WERI-Rb-1 (cell line): ENCODE measurements around the gene ROPN1L.
"Not testable (repeated sequence)": the region's sequence is repeated elsewhere in the genome, so short reads cannot be mapped to it uniquely, and the experiment has no call there.

Experiments
- DNase-seq: peaks from one replicate; pipeline ENCODE4 v3.0.0-alpha.2; 2020
- H3K27ac ChIP-seq: fragments of 250-450 bp; sonication (Bioruptor Pico); 2 replicates; pipeline ENCODE4 v1.5.1; 2020; ENCODE audit warnings: mild to moderate bottlenecking, moderate library complexity
- H3K27me3 ChIP-seq: fragments of 250-450 bp; sonication (Bioruptor Pico); 2 replicates; pipeline ENCODE4 v1.5.1; 2021; ENCODE audit warnings: mild to moderate bottlenecking, low read depth, moderate library complexity; ENCODE audit not compliant: insufficient read depth, severe bottlenecking
- H3K36me3 ChIP-seq: fragments of 250-450 bp; sonication (Bioruptor Pico); 2 replicates; pipeline ENCODE4 v1.5.1; 2020; ENCODE audit warnings: mild to moderate bottlenecking, moderate library complexity
- H3K4me3 ChIP-seq: 2 replicates; pipeline ENCODE4 v1.5.1; 2011; ENCODE audit warnings: low read depth, mild to moderate bottlenecking, control low read depth, low read length
- H3K9me3 ChIP-seq: fragments of 250-450 bp; sonication (Bioruptor Pico); 2 replicates; pipeline ENCODE4 v1.5.1; 2021; ENCODE audit warnings: mild to moderate bottlenecking, moderate library complexity; ENCODE audit not compliant: severe bottlenecking
- TF ChIP-seq, protein P1 (sequence below): IDR thresholded peaks from 2 replicates; pipeline ENCODE4 v1.5.1; 2011; ENCODE audit warnings: low read depth, mild to moderate bottlenecking, control low read depth, inconsistent platforms, low read length

Gene ROPN1L

DNA sequence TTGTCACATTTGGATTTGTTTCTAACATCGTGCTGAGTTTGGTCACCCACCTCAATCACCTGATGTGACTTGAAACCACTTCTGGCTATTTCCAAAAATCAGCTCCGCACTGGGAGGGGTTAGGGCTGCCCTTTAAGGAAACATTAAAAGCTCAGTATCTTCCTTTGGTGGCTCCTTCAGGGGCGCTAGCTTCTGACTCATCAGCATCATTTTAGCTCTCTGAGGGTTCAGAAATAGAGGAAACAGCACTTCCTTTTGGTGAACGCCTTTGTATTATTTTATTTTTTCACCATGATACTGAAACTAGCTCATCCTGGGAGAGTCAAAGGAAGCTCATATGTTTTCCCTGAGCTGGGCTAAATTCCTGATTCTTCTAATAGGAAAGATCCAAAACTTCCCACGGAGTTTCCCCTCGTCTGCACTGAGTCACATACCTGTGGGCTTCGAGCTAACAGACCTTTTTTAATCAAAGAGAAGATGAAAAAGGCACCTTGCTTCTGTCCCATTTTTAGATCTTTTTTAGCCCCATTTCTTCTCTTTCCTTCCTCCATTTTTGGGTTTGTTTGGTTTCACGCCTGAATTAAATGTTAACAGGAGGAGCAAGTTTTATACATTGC lies 48.2 kb downstream of the ROPN1L start:
- Histone ChIP-seq H3K27ac (no peak overlapping the region), H3K36me3 (no peaks in the 10 kb centered on the region), H3K9me3 (peaks cover 19% of the 10 kb centered on the region), H3K27me3 (no peaks in the 10 kb centered on the region), H3K4me3 (no peak overlapping the region)
- no peak for DNase-seq
- TF ChIP-seq, protein P1, sequence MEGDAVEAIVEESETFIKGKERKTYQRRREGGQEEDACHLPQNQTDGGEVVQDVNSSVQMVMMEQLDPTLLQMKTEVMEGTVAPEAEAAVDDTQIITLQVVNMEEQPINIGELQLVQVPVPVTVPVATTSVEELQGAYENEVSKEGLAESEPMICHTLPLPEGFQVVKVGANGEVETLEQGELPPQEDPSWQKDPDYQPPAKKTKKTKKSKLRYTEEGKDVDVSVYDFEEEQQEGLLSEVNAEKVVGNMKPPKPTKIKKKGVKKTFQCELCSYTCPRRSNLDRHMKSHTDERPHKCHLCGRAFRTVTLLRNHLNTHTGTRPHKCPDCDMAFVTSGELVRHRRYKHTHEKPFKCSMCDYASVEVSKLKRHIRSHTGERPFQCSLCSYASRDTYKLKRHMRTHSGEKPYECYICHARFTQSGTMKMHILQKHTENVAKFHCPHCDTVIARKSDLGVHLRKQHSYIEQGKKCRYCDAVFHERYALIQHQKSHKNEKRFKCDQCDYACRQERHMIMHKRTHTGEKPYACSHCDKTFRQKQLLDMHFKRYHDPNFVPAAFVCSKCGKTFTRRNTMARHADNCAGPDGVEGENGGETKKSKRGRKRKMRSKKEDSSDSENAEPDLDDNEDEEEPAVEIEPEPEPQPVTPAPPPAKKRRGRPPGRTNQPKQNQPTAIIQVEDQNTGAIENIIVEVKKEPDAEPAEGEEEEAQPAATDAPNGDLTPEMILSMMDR = no peak

- H3K27ac ChIP-seq = no peak overlapping the region
These were observed 49.4 kb downstream of the ROPN1L start for GRCh38 chr5:10490927-10491672.

DNA sequence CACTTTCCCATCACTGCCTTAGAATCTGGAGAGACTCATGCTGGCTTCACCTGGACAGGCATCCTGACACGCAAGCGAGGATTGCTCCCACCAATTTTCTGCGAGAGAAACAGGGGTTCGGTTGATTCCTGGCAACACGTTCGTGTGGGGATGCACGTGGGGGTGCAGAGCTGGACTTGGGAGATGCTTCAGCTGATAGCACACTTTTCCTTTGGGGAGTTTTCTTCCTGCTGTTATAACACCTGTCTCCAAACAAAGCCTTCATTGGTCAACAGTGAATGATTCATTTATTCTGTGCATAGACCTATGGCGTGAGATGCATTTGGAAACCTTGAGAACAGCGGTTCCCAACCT lies 50.0 kb downstream of the ROPN1L start:
- no peaks in the 10 kb centered on the region for H3K27me3 ChIP-seq
- no peak for DNase-seq
- H3K9me3 ChIP-seq = peaks cover 22% of the 10 kb centered on the region
- no peaks in the 10 kb centered on the region for H3K36me3 ChIP-seq
- no peak overlapping the region for H3K27ac ChIP-seq
- H3K4me3 ChIP-seq = no peak overlapping the region
- TF ChIP-seq, protein P1 = no peak

More at GRCh38 chr5:10490927-10491672, 49.4 kb downstream of the ROPN1L start:
- DNase-seq = no peak
- Histone ChIP-seq H3K27me3 (no peaks in the 10 kb centered on the region), H3K9me3 (peaks cover 22% of the 10 kb centered on the region), H3K36me3 (no peaks in the 10 kb centered on the region), H3K4me3 (no peak overlapping the region)
- TF ChIP-seq, protein P1 = no peak

GRCh38 chr5:10493884-10494283 lies 52.2 kb downstream of the ROPN1L start:
- Histone ChIP-seq H3K4me3 (no peak overlapping the region), H3K36me3 (no peaks in the 10 kb centered on the region), H3K9me3 (peaks cover 22% of the 10 kb centered on the region), H3K27ac (no peak overlapping the region), H3K27me3 (no peaks in the 10 kb centered on the region)
- no peak for DNase-seq
- TF ChIP-seq, protein P1 = no peak

DNA sequence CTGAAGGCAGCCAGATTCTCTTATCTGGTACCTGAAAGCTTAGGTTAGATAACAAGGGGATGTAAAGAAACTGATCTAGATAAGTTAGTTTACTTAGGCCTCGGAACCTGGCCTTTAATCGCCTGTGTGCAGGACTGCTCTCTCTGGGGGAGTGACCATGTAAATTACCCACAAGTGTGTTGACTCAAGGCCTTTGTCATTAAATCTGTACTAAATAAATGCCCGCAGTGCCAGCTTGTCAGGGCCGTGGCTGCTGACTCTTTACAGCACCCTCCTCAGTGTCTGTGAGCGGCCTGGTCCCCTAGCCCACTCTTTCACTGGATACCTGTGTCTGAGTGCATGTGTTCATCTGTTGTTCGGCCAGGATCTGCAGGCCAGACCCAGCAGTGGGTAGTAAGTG lies 52.8 kb downstream of the ROPN1L start:
- not testable (repeated sequence) for DNase-seq, H3K36me3 ChIP-seq, H3K27ac ChIP-seq, H3K4me3 ChIP-seq, H3K27me3 ChIP-seq
- H3K9me3 ChIP-seq = peaks cover 22% of the 10 kb centered on the region

DNA sequence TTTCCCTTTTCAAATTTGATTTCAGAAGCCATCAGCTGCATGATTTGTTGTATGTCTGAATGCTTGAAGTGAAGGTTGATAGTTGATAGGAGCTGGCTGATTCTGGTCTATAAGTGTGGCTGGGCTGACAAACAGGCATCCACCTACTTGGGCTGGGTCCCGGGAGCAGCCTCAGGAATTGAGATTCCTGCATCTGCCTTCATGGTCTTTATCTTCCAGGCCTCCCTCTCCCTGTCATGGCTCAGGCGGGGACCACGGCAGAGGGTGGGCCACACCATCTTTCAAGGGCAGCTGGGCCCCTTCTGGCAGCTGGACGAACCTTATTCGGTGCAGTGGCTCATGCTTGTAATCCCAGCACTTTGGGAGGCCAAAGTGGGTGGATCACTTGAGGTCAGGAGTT lies 55.9 kb downstream of the ROPN1L start:
- H3K4me3 ChIP-seq = no peak overlapping the region
- H3K27ac ChIP-seq = no peak overlapping the region
- TF ChIP-seq, protein P1 = no peak
- peaks cover 19% of the 10 kb centered on the region for H3K9me3 ChIP-seq
- no peaks in the 10 kb centered on the region for H3K27me3 ChIP-seq
- no peak for DNase-seq
- no peaks in the 10 kb centered on the region for H3K36me3 ChIP-seq
